A375 (cell line): ENCODE measurements around the gene FGF8. TPM values are rescaled to one million over a fixed set of nuclear protein-coding genes. Genes with fewer than 3 reads are reported as not detected.

ENCODE experiments used
- total RNA-seq: library from RNA; depleted of rRNA; stranded (reverse); fragments of >200 nt; shearing (Covaris generic); gene quantifications from 2 replicates; pipeline ENCODE4 v1.2.3, GENCODE V29; 2014; rRNA removed

Gene FGF8
- 0.40 TPM in 1 of 2 replicates, not detected in the other for total RNA-seq

GRCh38 chr10:101775273-101776160, at the start of gene FGF8:
Gene FGF8 (minus strand): TSS chr10:101776114. CDS start chr10:101775900, 214 bp downstream.

GRCh38 chr10:101818119-101818871, 42.4 kb upstream of the FGF8 start, which contains the start of gene OGA:
Gene OGA (minus strand): TSS chr10:101818444. CDS start chr10:101818022, 422 bp downstream.

GRCh38 chr10:101782811-101783735, 7.2 kb upstream of the FGF8 start, which contains the start of gene NPM3:
Gene NPM3 (minus strand): TSS chr10:101783446. CDS start chr10:101783390, 56 bp downstream.

Other genes starting within 250 kb of the FGF8 start
- 22.9 and 27.6 TPM in 2 replicates for gene POLL, start 187.9 kb downstream of the FGF8 start, total RNA-seq
- gene DPCD, start 187.8 kb downstream of the FGF8 start, total RNA-seq, result 64.1 and 80.9 TPM in 2 replicates
- gene FBXW4, start 80.9 kb downstream of the FGF8 start, total RNA-seq, result 23.7 and 25.6 TPM in 2 replicates
- 115 and 118 TPM in 2 replicates for gene NPM3, start 7.3 kb upstream of the FGF8 start, total RNA-seq
- gene OGA, start 42.3 kb upstream of the FGF8 start, total RNA-seq, result 77.4 and 86.6 TPM in 2 replicates
- gene KCNIP2, start 67.7 kb upstream of the FGF8 start, total RNA-seq, result 0.29 and 0.45 TPM in 2 replicates